ENCODE measurements around the gene GAL3ST3.
A peak's percentile ranks its signal among the peaks of the same experiment; 100 is the strongest.

Gene GAL3ST3

GRCh38 chr11:66069715-66070603 is 21.0 kb upstream of the GAL3ST3 start, which contains the start of gene PACS1:
Gene PACS1, plus strand, starts transcription at chr11:66070272. Its CDS starts 215 bp downstream, at chr11:66070487.
- DNase-seq: peak in 12 of 14 donors; percentile 23 to 86 (median 54)

GRCh38 chr11:66068923-66069714 is 20.2 kb upstream of the GAL3ST3 start:
- peak in 11 of 14 donors; percentile 24 to 69 (median 54) for DNase-seq

- DNase-seq: peak in 10 of 14 donors; percentile 20 to 69 (median 35)
Observed at GRCh38 chr11:66068154-66068821, 19.3 kb upstream of the GAL3ST3 start.

- DNase-seq: no peak
Observed at GRCh38 chr11:66067640-66068039, 18.7 kb upstream of the GAL3ST3 start.

- DNase-seq: no peak
Observed at GRCh38 chr11:66066751-66067150, 17.8 kb upstream of the GAL3ST3 start.

GRCh38 chr11:66064571-66064970 is 15.6 kb upstream of the GAL3ST3 start:
- no peak for DNase-seq

- DNase-seq: no peak
Observed at GRCh38 chr11:66063900-66064299, 14.9 kb upstream of the GAL3ST3 start.

GRCh38 chr11:66062408-66062807 is 13.4 kb upstream of the GAL3ST3 start:
- DNase-seq: no peak

- no peak for DNase-seq
Observed at GRCh38 chr11:66061268-66061667, 12.3 kb upstream of the GAL3ST3 start.

GRCh38 chr11:66059966-66060680 is 11.2 kb upstream of the GAL3ST3 start:
- no peak for DNase-seq

- no peak for DNase-seq
Observed at GRCh38 chr11:66056501-66056900, 7.5 kb upstream of the GAL3ST3 start.

- no peak for DNase-seq
Observed at GRCh38 chr11:66055021-66055420, 6.1 kb upstream of the GAL3ST3 start.

- DNase-seq: no peak
Observed at GRCh38 chr11:66052664-66052982, 3.7 kb upstream of the GAL3ST3 start.

GRCh38 chr11:66051766-66052663 is 3.1 kb upstream of the GAL3ST3 start, which contains the start of gene SF3B2:
Gene SF3B2, plus strand, starts transcription at chr11:66052364. Its CDS starts 21 bp downstream, at chr11:66052385.
- peak; percentile 74 to 99 (median 96) for DNase-seq

- no peak for DNase-seq
Observed at GRCh38 chr11:66051371-66051765, 2.4 kb upstream of the GAL3ST3 start.

- DNase-seq: no peak
Observed at GRCh38 chr11:66050581-66051231, 1.7 kb upstream of the GAL3ST3 start.

- peak in 3 of 14 donors; percentile 24 to 55 (median 32) for DNase-seq
Observed at GRCh38 chr11:66047541-66048365, 1.2 kb downstream of the GAL3ST3 start.

GRCh38 chr11:66046901-66047300 is 2.1 kb downstream of the GAL3ST3 start:
- no peak for DNase-seq

GRCh38 chr11:66045177-66045639 is 3.8 kb downstream of the GAL3ST3 start:
- peak in 12 of 14 donors; percentile 20 to 80 (median 42) for DNase-seq
